HG03025 (cell line): Measurements from ENCODE around the gene NLK.

Experiments used
- ATAC-seq: cut with Tn5 transposase; IDR thresholded peaks from one replicate; pipeline ENCODE4 v1.9.1; 2021; ENCODE audit warnings: mild to moderate bottlenecking, moderate library complexity; ENCODE audit not compliant: unreplicated experiment, low FRiP score

NLK gene

GRCh38 chr17:28038802-28039201, 3.7 kb upstream of the NLK start:
- no peak for ATAC-seq

GRCh38 chr17:28039251-28039650, 3.2 kb upstream of the NLK start:
- no peak for ATAC-seq

- ATAC-seq, result no peak
Observed at GRCh38 chr17:28040406-28040805, 2.1 kb upstream of the NLK start.

DNA sequence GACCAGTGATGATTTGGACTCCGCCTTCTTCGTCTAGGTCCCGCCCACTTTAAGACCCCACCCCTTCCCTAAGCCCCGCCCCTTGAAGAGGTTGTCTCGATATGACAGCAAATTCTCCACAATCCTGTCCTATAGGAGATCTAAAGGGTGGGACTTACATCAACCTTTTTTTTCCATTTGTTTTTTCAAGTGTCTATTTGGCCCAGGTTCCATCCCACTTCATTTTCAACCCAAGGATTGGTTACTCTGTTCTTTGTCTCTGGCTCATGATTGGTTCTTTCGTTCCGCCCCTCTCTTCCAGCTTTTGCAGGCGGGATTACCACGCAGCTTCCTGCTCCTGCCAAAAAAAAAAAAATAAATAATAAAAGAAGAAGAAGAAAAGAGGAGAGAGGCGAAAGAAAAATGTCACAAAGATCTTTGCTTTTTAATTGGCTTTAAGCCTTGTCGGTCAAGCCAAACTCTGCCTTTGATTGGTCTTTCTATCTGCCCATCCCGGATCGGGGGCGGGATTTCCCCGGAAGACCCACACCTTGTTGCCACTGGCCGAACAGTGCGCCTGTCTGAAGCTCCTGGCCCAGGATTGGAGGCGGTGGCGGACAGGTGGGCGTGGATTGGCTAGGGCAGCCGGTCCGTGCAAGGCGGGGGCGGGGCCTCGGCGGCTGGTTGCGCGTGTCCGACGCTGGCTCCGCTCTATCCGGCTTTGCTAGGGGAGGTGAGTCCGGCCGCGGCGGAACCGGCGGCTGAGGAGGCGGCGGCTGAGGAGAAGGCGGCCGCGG, 1.2 kb upstream of the NLK start:
- ATAC-seq, result peak; percentile 89

- ATAC-seq, result peak; percentile 18
Observed at GRCh38 chr17:28041844-28042656, 427 bp upstream of the NLK start.

GRCh38 chr17:28042721-28043291, 329 bp downstream of the NLK start:
- no peak for ATAC-seq

- no peak for ATAC-seq
Observed at GRCh38 chr17:28043296-28043695, 819 bp downstream of the NLK start.

GRCh38 chr17:28043741-28044140, 1.3 kb downstream of the NLK start:
- ATAC-seq, result no peak

DNA sequence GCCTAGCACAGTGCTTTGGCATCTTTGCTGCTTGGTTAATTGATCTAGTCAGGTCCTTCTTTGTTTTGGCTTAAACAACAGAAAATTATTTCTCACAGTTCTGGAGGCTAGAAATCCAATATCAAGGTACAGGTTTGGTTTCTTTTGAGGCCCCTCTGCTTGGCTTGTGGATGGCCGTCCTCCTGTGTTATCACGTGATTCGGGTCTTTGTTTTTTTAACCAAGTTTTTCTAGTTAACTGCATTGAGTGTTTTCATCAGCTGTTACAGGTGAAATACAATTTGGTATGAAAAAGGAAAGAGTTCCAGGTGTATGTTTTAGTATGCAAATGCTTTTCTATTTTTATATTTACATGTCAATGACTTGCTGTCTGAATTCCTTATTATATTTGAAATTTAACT, 2.8 kb downstream of the NLK start:
- no peak for ATAC-seq

- no peak for ATAC-seq
Observed at GRCh38 chr17:28046034-28046825, 3.8 kb downstream of the NLK start.

GRCh38 chr17:28047806-28048205, 5.3 kb downstream of the NLK start:
- no peak for ATAC-seq

GRCh38 chr17:28049071-28049470, 6.6 kb downstream of the NLK start:
- ATAC-seq, result no peak

DNA sequence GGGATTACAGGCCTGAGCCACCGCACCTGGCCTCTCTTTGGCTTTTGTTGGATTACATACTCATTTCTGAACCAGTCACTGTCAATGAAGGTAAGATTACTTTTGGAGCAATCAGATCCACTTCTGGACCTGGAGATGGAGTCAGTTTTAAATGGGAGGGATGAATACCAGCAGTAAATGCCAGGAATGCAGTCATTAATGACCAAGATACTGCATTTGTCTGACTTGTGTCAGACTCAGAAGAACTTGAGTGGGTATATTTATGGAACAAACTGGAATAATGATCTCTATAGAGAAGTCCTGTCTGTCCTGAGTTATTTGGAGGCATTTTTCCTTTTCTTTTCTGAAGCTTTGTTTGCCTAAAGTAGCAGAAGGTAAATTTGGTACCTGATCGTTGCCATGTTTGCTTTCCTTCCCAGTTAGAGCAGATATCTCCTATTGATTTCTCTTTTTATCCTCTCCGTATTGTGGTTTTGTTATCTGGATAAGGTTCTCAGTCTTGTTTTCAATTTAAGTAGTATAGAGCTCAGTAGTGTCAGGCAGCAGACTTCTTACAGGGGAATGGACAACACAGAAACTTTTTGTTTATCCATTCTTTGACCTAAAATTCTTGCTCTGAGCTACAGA, 10.7 kb downstream of the NLK start:
- ATAC-seq, result no peak

GRCh38 chr17:28053725-28054124, 11.2 kb downstream of the NLK start:
- ATAC-seq, result no peak

DNA sequence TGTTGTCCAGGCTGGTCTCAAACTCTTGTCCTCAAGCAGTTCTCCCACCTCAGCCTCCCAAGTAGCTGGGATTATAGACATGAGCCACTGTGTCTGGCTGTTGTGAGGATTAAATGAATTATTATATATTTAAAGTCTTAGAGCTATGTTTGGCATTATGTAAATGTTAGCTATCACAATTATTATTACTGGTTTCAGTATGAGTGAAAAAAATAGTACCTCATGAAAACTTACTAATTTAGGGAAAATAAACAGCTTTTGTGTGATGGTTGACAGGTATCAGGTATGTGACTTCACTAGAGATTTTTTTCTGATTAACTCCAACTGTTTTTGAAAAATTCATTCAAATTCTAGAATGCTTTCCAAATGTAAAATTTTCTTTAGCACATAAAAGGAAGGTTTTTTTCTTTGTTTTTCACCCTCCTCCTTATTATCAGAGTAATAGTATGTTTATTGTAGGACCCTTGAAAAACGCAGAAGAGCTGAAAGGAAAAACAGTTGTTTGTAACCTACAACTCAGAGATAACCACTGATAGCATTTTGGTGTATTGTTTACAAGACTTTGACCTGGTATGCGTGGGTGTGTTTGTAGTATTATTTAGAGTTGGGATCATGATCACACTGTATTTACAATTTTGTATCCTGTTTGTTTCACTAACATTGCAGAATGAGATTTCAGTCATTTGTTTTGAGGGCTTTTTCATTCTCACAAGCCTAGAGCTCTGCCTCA, 13.2 kb downstream of the NLK start:
- ATAC-seq, result no peak

- ATAC-seq, result no peak
Observed at GRCh38 chr17:28056276-28056620, 13.8 kb downstream of the NLK start.

DNA sequence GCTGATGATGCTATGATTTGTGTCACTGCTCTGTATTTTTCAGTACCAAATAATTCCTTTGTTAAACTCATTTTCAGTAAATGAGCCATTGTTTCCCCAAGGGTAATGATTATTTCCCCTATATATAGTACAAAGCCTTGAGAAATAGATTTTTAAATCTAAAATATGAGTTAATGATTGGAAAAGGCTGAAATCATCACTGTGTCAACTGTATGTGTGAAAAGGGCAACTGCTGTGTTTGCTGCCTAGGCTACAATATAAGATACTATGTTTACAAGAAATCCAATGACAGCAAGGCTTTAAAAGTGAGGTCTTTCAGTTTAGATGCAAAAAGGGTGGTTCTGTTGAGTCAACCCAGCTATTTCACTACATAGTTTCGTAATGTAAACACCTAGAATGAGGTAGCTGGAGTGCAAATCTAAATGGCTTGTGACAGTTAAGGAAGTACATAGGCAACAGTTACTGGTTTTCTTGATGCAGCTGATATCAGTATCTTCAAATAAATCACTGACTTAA, 15.3 kb downstream of the NLK start:
- ATAC-seq, result no peak

DNA sequence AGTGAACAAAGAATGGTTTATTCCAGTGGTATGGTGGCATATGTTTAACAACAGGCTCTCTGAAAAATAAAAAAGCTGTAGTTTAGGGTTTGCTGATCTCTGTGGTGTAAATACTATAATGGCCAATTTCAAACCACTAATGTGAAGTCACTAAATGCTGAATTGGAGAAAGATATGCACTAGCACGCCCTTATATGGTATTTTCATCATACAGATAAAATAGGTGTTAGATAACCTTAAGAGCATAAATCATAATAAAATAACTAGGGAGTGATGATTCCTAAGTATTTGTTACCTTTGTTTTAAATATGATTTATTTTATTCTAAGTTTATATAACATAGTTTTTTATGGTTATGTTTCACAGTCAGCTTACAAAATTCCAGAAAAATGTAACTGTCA, 17.2 kb downstream of the NLK start:
- no peak for ATAC-seq

GRCh38 chr17:28065706-28066105, 23.2 kb downstream of the NLK start:
- ATAC-seq, result no peak

DNA sequence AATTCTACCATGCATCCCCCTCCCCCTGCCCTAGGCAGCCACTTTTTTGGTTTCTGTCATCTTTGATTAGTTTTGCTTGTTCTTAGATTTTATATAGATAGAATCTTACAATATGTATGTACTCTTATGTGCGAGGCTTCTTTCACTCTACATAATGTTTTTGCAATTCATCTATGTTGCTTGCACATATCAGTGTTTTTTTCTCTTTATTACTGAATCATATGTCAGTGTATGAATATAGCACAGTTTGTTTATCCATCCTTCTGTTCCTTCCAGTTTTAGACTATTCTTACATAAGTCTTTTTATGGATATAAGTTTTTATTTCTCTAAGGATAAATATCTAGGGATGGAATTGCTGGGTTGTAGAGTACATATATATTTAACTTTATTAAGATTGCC, 26.6 kb downstream of the NLK start:
- ATAC-seq, result no peak
